PC-9 (cell line): ENCODE measurements around the gene GPR153.

Experiments
- EZH2 ChIP-seq: fragments of 200-600 bp; sonication (generic); IDR thresholded peaks from 2 replicates; pipeline ENCODE4 v1.8.0; 2017; ENCODE audit warnings: antibody characterized with exemption, low read depth
- TF ChIP-seq, protein P1 (sequence below): fragments of 200-600 bp; sonication (generic); conservative IDR thresholded peaks from 2 replicates; pipeline ENCODE4 v1.6.1; 2017; ENCODE audit warnings: mixed run types, antibody characterized with exemption, mild to moderate bottlenecking, moderate library complexity

DNA sequence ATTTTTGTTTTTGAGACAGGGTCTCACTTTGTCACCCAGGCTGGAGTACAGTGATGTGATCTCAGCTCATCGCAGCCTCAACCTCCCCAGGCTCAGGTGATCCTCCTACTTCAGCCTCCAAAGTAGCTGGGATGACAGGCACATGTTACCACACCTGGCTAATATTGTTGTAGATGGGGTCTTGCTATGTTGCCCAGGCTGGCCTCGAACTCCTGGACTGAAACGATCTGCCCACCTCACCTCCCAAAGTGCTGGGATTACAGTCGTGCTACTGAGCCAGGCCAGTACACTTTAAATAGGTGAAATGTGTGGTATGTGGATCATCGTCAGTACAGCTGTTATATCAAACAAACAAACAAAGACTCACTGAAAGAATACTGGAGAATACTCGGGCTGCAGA lies 35.0 kb upstream of the GPR153 start:
- TF ChIP-seq, protein P1, sequence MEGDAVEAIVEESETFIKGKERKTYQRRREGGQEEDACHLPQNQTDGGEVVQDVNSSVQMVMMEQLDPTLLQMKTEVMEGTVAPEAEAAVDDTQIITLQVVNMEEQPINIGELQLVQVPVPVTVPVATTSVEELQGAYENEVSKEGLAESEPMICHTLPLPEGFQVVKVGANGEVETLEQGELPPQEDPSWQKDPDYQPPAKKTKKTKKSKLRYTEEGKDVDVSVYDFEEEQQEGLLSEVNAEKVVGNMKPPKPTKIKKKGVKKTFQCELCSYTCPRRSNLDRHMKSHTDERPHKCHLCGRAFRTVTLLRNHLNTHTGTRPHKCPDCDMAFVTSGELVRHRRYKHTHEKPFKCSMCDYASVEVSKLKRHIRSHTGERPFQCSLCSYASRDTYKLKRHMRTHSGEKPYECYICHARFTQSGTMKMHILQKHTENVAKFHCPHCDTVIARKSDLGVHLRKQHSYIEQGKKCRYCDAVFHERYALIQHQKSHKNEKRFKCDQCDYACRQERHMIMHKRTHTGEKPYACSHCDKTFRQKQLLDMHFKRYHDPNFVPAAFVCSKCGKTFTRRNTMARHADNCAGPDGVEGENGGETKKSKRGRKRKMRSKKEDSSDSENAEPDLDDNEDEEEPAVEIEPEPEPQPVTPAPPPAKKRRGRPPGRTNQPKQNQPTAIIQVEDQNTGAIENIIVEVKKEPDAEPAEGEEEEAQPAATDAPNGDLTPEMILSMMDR: no peak
- TF ChIP-seq EZH2: no peak
